Parathyroid adenoma (tissue), 2 donors: ENCODE measurements around the gene PLD1.

Experiments
- H2AFZ ChIP-seq: fragments of 300-600 bp; sonication (generic); one replicate; pipeline ENCODE4 v1.7.0; 2017; ENCODE audit warnings: antibody characterized with exemption, mild to moderate bottlenecking
- H3K27ac ChIP-seq: fragments of 300-600 bp; sonication (generic); one replicate; pipeline ENCODE4 v1.7.0; 2017
- H3K27me3 ChIP-seq: fragments of 300-600 bp; sonication (generic); one replicate; pipeline ENCODE4 v1.7.0; 2017; ENCODE audit warnings: low read length; ENCODE audit not compliant: control insufficient read depth, insufficient read depth
- H3K36me3 ChIP-seq: fragments of 300-600 bp; sonication (generic); one replicate; pipeline ENCODE4 v1.7.0; 2017; ENCODE audit warnings: low read length; ENCODE audit not compliant: control insufficient read depth, insufficient read depth
- H3K4me1 ChIP-seq: fragments of 300-600 bp; sonication (generic); one replicate; pipeline ENCODE4 v1.7.0; 2017; ENCODE audit warnings: control low read depth
- H3K4me2 ChIP-seq: fragments of 300-600 bp; sonication (generic); one replicate; pipeline ENCODE4 v1.7.0; 2017; ENCODE audit warnings: low read length
- H3K4me3 ChIP-seq: fragments of 300-600 bp; sonication (generic); one replicate; pipeline ENCODE4 v1.7.0; 2017; ENCODE audit warnings: low read depth, low read length
- H3K79me2 ChIP-seq: fragments of 300-600 bp; sonication (generic); one replicate; pipeline ENCODE4 v1.7.0; 2017; ENCODE audit warnings: control low read depth
- H3K9ac ChIP-seq: fragments of 300-600 bp; sonication (generic); one replicate; pipeline ENCODE4 v1.7.0; 2017; ENCODE audit warnings: mild to moderate bottlenecking
- H3K9me3 ChIP-seq: fragments of 300-600 bp; sonication (generic); one replicate; pipeline ENCODE4 v1.7.0; 2017; ENCODE audit warnings: low read length; ENCODE audit not compliant: control insufficient read depth
- TF ChIP-seq, protein P1 (sequence below): fragments of 300-600 bp; sonication (generic); IDR thresholded peaks from one replicate; pipeline ENCODE4 v1.7.0; 2017; ENCODE audit warnings: antibody characterized with exemption, mild to moderate bottlenecking
- donor health status: primary hyperparathyroidism.

PLD1 gene

DNA sequence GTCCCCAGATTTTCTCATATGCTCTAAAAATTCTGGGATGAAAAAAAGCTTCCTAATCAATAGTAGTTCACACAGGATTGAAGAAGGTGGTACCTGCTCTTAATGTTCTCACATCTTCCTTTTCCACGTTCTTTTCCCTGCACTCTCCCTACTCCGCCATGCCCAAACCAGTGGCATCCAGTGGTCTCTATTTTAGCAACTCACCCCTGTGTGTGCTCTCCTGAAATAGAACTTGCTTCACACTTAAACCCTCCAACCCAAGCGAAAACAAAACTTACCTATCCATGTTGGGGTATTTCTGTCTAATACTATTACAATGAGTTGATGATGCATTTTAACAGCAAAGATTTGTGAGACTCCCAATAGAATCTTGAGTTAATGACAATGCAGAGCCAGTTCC is 148.8 kb downstream of the PLD1 start:
- H3K36me3 ChIP-seq, result no peaks in the 10 kb centered on the region
- no peak overlapping the region for H3K4me2 ChIP-seq
- H3K27me3 ChIP-seq, result no peaks in the 10 kb centered on the region

DNA sequence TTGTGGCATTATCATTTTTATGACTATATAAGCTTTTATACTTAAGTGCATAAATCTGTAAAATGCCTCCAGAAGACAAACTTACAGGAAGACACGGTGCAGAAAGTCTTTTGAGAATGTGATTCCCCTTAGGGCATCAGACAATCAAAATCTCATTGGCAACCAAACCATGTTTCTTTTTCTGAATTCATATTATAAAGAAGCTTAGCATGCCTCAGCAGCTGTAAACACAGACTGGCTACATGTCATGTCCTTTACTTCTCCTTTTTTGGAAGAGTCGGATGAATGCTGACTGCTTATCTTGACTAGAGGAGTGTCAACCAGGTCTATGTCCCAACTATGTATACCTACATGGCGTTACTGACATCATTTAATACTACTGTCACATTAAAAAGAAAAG is 150.1 kb downstream of the PLD1 start:
- Histone ChIP-seq H3K36me3 (no peaks in the 10 kb centered on the region), H3K27ac (no peak overlapping the region), H3K27me3 (no peaks in the 10 kb centered on the region), H3K79me2 (no peaks in the 10 kb centered on the region), H2AFZ (no peak overlapping the region), H3K9ac (no peak overlapping the region), H3K4me1 (no peaks in the 10 kb centered on the region), H3K4me2 (no peak overlapping the region), H3K9me3 (no peaks in the 10 kb centered on the region), H3K4me3 (no peak overlapping the region)
- TF ChIP-seq, protein P1, sequence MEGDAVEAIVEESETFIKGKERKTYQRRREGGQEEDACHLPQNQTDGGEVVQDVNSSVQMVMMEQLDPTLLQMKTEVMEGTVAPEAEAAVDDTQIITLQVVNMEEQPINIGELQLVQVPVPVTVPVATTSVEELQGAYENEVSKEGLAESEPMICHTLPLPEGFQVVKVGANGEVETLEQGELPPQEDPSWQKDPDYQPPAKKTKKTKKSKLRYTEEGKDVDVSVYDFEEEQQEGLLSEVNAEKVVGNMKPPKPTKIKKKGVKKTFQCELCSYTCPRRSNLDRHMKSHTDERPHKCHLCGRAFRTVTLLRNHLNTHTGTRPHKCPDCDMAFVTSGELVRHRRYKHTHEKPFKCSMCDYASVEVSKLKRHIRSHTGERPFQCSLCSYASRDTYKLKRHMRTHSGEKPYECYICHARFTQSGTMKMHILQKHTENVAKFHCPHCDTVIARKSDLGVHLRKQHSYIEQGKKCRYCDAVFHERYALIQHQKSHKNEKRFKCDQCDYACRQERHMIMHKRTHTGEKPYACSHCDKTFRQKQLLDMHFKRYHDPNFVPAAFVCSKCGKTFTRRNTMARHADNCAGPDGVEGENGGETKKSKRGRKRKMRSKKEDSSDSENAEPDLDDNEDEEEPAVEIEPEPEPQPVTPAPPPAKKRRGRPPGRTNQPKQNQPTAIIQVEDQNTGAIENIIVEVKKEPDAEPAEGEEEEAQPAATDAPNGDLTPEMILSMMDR, result no peak

More for the DNA sequence above, 148.8 kb downstream of the PLD1 start:
- H3K4me1 ChIP-seq, result no peaks in the 10 kb centered on the region
- H3K9ac ChIP-seq, result no peak overlapping the region
- no peak overlapping the region for H3K4me3 ChIP-seq
- H2AFZ ChIP-seq, result no peak overlapping the region
- no peak overlapping the region for H3K27ac ChIP-seq
- no peaks in the 10 kb centered on the region for H3K9me3 ChIP-seq
- TF ChIP-seq, protein P1, result no peak
- no peaks in the 10 kb centered on the region for H3K79me2 ChIP-seq

DNA sequence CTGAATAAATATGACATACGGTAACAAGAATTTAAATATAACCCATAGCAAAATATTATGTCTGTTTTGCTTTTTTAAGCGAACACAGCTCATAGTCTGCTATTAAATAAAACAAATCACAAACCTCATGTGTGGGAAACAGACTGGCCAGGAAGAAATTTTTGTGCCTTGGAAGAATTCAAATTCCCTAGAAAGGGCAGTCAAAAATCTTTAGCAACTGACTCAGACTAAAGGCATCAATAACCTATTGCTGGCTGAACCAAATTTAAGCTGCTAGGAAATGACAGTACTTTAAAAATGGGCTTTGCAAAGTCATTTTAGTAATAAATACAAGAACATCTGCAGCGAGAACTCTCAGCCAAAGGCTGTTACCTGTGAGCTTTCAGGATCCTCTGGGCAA is 151.4 kb downstream of the PLD1 start:
- no peaks in the 10 kb centered on the region for H3K79me2 ChIP-seq
- H2AFZ ChIP-seq, result no peak overlapping the region
- H3K4me1 ChIP-seq, result no peaks in the 10 kb centered on the region
- no peaks in the 10 kb centered on the region for H3K9me3 ChIP-seq
- no peak overlapping the region for H3K27ac ChIP-seq
- H3K36me3 ChIP-seq, result no peaks in the 10 kb centered on the region
- H3K4me3 ChIP-seq, result no peak overlapping the region
- H3K9ac ChIP-seq, result no peak overlapping the region
- TF ChIP-seq, protein P1, result no peak
- no peak overlapping the region for H3K4me2 ChIP-seq
- H3K27me3 ChIP-seq, result no peaks in the 10 kb centered on the region

DNA sequence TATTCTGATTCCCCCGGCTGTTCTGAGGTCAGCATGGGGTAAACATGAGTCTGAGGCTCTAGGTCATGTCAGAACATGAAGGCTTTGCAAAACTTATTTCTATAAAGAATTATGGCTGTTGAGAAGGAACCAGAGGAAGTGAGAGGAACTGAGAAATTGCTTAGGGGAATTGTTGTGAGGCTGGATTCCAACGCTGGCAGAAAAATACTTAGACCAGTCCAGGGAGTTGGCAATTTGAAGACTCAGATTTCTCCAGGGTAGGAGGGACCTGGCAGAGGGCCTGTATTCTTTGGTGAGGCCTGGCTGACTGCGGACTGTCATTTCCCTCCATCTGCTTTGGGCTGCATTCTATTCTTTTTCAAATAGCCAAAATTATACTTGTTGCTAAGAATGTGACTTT is 155.5 kb downstream of the PLD1 start:
- no peak overlapping the region for H2AFZ ChIP-seq
- H3K9ac ChIP-seq, result no peak overlapping the region
- no peak overlapping the region for H3K27ac ChIP-seq
- no peaks in the 10 kb centered on the region for H3K4me1 ChIP-seq
- TF ChIP-seq, protein P1, result no peak
- H3K4me2 ChIP-seq, result no peak overlapping the region
- H3K79me2 ChIP-seq, result no peaks in the 10 kb centered on the region
- no peaks in the 10 kb centered on the region for H3K36me3 ChIP-seq
- no peak overlapping the region for H3K4me3 ChIP-seq
- H3K9me3 ChIP-seq, result no peaks in the 10 kb centered on the region
- H3K27me3 ChIP-seq, result no peaks in the 10 kb centered on the region

DNA sequence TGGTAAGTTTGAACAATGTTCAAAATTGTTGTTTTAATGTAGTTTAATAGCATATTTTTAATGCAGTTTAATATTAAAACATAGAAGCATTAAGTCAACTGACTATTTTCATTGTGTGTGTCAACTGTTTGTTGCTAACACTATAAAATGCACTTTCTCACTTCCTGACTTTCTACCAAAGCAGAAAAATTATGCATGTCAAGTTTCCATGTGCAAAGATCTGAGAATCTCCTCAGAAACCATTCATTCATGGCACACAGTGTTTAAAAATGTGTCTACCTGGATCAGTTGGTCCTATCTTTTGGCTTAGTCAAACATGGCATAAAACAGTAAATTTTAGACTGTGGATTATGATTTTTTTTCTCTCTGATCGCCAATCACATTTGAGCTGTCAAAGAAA is 156.0 kb downstream of the PLD1 start:
- H3K9ac ChIP-seq, result no peak overlapping the region
- no peaks in the 10 kb centered on the region for H3K4me1 ChIP-seq
- no peaks in the 10 kb centered on the region for H3K9me3 ChIP-seq
- H3K79me2 ChIP-seq, result no peaks in the 10 kb centered on the region
- H3K27me3 ChIP-seq, result no peaks in the 10 kb centered on the region
- no peak overlapping the region for H3K27ac ChIP-seq
- H2AFZ ChIP-seq, result no peak overlapping the region
- no peaks in the 10 kb centered on the region for H3K36me3 ChIP-seq
- no peak overlapping the region for H3K4me3 ChIP-seq
- no peak overlapping the region for H3K4me2 ChIP-seq
- TF ChIP-seq, protein P1, result no peak
